Measurements from ENCODE around the gene EXOC3. TPM values are rescaled to one million over a fixed set of nuclear protein-coding genes. Genes with fewer than 3 reads are reported as not detected.

Gene EXOC3
- total RNA-seq, 1 donor from 2014 or later, result 23.8 TPM

DNA sequence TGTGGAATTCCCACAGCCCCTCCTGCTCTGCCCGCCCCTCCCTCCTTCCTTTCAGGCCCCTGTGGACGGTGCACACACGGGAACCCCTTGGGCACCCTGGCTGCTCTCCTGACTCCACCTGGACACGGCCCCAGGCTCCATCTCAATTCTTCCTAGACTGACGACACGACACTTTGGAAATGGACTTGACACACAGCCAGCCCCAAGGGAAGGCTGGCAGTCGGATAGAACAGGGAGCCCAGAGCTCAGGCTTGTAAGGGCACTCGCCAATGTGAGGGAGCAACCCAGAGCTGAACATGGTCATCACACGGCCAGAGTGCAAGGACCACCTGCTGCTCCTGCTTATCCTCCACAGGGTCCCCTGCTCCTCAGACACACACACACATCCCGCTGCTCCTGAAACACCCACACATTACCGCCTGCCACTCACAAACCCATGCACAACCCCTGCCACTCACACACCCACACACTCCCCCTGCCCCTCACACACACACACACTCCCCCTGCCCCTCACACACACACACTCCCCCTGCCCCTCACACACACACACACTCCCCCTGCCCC is 72.4 kb downstream of the EXOC3 start:
- no peak overlapping the region for H3K4me3 ChIP-seq (ENCODE audit: low read depth, low read length)
- DNase-seq (ENCODE audit: low read depth), result no peak
- TF ChIP-seq, protein P1, sequence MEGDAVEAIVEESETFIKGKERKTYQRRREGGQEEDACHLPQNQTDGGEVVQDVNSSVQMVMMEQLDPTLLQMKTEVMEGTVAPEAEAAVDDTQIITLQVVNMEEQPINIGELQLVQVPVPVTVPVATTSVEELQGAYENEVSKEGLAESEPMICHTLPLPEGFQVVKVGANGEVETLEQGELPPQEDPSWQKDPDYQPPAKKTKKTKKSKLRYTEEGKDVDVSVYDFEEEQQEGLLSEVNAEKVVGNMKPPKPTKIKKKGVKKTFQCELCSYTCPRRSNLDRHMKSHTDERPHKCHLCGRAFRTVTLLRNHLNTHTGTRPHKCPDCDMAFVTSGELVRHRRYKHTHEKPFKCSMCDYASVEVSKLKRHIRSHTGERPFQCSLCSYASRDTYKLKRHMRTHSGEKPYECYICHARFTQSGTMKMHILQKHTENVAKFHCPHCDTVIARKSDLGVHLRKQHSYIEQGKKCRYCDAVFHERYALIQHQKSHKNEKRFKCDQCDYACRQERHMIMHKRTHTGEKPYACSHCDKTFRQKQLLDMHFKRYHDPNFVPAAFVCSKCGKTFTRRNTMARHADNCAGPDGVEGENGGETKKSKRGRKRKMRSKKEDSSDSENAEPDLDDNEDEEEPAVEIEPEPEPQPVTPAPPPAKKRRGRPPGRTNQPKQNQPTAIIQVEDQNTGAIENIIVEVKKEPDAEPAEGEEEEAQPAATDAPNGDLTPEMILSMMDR (conservative IDR thresholded peaks at IDR 0.05; ENCODE audit: low read depth, low read length), result no peak

GRCh38 chr5:516338-516925 is 73.5 kb downstream of the EXOC3 start:
- H3K4me3 ChIP-seq (ENCODE audit: low read depth, low read length), result no peak overlapping the region
- no peak for DNase-seq (ENCODE audit: low read depth)
- TF ChIP-seq, protein P1 (conservative IDR thresholded peaks at IDR 0.05; ENCODE audit: low read depth, low read length), result no peak

Other genes with a start within 250 kb of the EXOC3 start
- gene CCDC127, start 225.0 kb upstream of the EXOC3 start, total RNA-seq, result 4.2 and 4.5 TPM in 2 replicates
- 99.3 and 103 TPM in 2 replicates for gene SDHA, start 224.9 kb upstream of the EXOC3 start, total RNA-seq
- gene PDCD6, start 171.5 kb upstream of the EXOC3 start, total RNA-seq, result 98.0 and 108 TPM in 2 replicates
- gene AHRR, start 121.5 kb upstream of the EXOC3 start, total RNA-seq, result 0.29 and 0.65 TPM in 2 replicates
- 1.3 and 3.2 TPM in 2 replicates for gene SLC9A3, start 81.3 kb downstream of the EXOC3 start, total RNA-seq
- gene CEP72, start 169.2 kb downstream of the EXOC3 start, total RNA-seq, result 7.6 and 8.0 TPM in 2 replicates

All from epithelial cell of proximal tubule (primary cell).